Right ventricle myocardium inferior (tissue), 1 donor: ENCODE results near the gene TFF3. TPM values are rescaled to one million over a fixed set of nuclear protein-coding genes. Genes with fewer than 3 reads are reported as not detected.

Source experiments
- ATAC-seq: fragments of 200-7000 bp; cut with Tn5 transposase; one replicate; pipeline ENCODE4 v1.9.1; 2020; ENCODE audit warnings: mild to moderate bottlenecking, moderate library complexity
- DNase-seq: peaks from one replicate; pipeline ENCODE4 v3.0.0; 2021; ENCODE audit errors: missing footprints
- intact Hi-C: fragments of 100-400 bp; cut with DNase I; formaldehyde crosslinking; loops from one replicate; pipeline ENCODE4 v1.11.0; 2022
- total RNA-seq: library from RNA; stranded (reverse); fragmentation: NEBNext Ultra II Directional; extraction: Animal tissue kit (Norgen Biotek cat#: 25700); gene quantifications from one replicate; pipeline ENCODE4 v1.2.1, GENCODE V29; 2021
- donor health status: DM: no; HTN: yes; CAD: no; lungs with severe emphysema.

Gene TFF3
- total RNA-seq, 1 donor from 2014 or later: 3.4 TPM

DNA sequence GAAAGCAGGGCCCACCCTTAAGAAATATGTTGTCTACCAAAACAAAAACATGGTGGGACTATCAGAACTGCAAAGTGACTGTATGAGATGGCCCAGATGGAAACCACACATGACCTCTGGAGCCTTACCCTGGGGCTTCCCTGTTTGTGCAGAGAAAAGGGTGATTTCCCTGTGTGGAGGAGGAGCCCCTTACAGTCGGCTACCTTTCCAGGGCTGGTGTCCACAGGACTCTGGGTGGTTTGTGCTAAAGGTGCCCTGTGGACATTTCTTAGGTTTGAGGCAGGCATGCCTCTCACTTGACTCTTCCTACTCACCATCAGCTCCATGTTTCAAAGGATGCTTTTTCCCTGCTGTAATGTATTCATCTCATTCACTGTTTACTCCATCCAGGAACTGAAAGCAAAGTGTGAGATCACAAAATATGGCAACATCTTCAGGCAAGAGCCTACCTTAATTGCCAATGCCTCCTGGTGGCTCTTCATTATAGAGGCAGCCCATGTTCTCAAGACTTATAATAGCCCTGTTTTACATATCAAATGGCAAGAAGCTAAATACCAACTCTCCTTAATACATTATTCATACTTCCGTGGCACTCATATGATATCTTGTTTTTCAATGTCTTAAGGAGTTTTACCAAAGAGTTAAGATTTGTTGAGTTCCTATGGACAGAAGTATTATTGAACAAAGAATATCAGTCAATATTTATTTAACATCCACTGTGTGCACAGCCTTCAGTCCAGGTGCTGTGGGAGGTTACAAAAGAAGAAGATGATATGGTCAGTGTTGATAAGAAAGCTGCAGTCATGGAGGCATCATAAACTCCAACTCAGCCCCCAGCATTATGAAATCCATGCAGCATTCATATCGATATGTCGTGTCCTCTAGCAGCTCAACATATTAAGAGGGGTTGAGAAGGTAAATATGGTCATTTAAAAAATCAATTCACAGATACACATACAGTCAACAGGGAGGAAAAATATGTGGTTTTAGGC lies 15.5 kb upstream of the TFF3 start:
- no peak for ATAC-seq
- intact Hi-C loops: no loop called here
- DNase-seq: no peak

DNA sequence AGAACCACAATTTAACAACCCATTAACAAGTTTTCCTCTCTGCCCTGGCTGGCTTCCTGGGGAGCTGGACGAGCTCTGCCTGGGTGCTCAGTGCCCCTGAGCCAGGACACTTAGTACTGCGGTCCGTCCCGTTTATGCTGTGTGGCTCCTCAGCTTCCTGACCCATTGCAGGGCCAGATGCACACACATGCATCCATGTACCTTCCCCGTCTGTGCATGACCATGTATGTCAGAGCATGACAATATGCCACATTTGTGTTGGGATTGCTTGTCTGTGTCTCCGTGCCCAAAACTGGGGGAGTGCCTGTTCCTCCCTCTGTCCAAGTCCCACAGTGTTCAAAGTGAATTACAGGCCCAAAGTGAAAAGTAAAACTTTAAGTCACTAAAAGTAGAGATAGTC lies 9.7 kb upstream of the TFF3 start:
- ATAC-seq: no peak
- no peak for DNase-seq
- intact Hi-C loops: no loop called here

DNA sequence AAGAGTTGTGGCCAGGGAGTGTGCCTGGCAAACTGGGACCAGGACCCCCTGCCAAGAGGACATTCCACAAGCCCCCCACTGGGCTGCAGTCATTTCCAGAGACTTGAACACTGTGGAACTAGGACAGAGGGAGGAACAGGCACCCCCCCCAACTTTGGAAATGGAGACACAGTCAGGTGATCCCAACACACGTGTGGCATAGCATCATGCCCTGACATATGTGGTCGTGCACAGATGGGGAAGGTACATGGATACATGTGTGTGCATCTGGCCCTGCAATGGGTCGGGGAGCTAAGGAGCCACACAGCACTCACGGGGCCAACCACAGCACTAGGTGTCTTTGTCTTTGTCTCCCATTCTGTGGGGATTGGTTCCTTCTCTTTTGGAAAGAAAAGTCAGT lies 6.6 kb upstream of the TFF3 start:
- intact Hi-C loops: no loop called here
- ATAC-seq (no peak), DNase-seq (no peak)

DNA sequence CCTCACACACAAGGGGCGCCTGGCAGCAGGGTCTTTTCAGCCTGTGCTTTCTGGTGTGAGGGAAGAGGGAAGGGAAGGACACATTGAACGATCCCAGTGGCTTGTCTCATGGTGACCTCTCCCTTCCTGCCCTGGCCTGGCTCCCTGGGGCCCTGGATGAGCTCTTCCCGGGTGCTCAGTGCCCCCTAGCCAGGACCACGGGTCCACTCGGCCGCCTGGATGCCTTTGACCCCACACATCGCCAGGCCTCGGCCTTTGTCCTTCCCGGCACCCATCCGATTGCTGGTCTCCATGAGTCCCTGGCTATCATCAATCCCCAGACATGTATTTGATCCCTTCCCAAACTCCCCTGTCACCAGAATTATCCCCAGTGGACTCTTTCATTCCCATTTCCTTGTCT lies 6.0 kb upstream of the TFF3 start:
- DNase-seq: no peak
- no peak for ATAC-seq
- intact Hi-C loops: no loop called here

DNA sequence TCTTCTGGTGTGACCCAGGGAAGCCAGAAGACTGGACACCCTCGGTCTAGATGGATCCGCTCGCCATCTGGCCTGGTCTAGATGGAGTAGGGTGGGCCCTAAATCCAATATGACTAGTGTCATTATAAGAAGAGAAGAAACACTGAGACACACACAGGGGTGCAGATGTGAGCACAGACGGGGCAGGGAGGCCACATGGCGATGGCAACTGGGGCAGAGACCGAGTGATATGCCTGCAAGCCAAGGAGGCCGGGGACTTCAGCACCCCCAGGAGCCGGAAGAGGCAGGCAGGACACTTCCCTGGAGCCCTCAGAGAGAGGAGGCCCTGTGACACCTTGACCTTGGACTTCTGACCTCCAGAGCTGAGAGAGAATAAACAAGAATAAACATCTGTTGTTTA lies 5.6 kb upstream of the TFF3 start:
- intact Hi-C loops: no loop called here
- ATAC-seq (no peak), DNase-seq (no peak)

DNA sequence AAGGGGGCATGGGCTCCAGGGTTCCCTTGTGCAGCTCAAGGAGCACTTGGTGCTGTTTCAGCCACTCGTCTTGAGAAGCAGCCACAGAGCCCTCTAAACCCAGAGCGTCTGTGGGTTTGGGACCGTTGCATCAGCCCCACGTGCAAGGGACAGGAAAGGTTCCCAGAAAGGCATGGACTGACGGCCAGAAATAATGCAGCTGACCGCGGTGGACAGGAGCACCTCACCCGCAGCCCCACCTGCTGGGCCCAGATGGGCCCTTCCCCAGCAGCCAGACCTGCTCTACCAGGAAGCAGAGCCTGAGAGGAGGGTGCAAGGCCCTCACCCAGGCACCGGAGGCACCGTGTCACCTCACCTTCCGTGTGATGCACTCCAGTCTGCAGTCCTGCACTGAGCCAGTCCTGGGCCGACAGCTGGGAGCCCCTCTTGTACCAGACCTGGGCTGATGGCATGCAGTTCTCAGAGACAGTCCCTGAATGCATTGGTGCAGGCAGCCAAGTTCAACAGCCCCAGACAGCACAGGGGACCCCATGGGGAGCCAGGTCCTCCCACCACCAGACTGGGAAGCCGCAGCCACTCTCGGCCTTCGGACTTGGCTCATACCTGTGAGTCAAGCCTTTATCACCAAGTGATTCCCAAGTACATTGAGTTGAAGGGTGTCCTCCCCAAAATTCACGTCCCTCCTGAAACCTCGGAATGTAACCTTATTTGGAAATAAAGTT lies 4.8 kb upstream of the TFF3 start:
- no peak for DNase-seq
- ATAC-seq: no peak
- intact Hi-C loops: no loop called here

DNA sequence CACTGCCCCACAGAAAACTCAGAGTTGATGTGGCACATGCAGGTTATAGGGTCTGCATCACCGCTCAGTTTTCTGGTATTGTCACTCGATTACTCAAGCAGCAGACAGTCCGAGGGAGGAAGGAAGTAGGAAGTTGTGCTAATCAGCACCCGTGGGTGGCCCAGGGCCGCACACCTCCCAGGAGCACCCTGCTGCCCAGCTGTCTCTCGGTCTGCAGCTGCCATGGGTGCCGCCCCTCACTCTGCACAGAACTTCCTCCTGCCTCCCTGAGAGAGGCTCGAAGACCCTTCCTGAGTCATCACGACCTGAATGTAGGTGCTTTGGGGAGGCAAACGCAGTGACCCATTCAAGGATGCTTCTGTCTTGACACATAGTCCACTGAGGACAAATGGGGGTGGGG lies 4.2 kb upstream of the TFF3 start:
- DNase-seq: peak; percentile 83
- ATAC-seq: no peak
- intact Hi-C loops: no loop called here

DNA sequence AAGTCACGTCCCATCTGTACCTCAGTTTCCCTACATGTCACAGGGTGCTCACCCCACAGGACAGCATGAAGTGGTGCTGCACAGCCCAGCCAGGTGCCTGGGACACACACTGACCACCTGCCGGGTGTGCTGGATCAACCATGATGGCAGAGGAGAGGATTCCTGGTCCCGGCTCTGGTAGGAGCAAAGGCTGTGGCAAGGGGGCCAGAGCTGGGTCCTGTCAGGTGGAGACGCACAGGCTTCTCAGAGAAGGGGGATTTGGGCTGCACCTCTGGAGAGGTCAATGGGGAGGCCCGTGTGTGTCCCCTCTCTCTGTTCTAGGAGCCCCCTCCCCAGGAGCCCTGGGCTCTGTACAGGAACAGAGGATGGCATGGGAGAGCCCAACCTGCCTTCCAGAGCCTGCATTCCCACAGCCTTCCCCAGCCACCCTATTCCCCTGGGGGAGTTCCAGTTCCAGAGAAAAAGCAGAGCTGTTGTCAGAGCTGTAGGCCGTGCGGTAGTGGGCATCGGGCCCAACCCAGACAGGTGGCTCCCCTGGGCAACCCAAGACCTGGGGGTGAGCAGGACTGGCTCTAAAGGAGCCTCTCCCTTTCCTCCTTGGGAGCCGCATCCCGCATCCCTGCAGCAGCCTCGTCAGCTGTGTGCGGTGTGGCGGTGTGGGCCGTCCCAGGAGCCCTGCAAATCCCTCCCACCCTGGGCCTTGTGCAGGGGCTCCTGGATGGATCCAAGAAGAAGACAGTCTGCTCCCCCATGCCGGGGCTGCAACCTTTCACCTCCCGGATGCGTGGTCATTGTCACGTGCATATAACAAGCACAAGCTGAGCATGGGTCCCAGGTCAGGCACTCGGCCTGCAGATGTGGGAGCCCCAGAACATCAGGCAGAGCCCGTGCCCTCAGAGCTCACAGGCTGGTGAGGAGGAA lies 2.9 kb upstream of the TFF3 start:
- DNase-seq (no peak), ATAC-seq (no peak)
- intact Hi-C loops: no loop called here

DNA sequence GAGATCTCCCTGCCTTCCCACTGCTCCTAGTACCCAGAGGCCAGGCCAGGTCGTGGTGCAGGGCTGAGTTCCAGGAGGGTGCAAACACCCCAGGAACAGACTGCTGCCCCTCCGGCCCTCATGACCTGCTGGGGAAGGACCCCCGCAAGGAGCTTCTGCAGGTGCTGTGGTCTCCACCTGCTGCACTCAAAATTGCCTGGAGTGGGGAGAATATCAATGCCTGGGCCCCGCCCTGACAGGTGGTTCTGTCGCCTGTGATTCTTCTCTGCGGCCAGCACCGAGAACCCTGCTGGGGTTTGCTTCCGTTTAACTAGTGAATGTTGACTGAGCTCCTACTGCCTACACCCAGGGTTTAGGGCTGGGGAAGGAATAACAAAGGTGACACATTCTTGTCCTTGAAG lies 2.1 kb upstream of the TFF3 start:
- no peak for DNase-seq
- intact Hi-C loops: no loop called here
- no peak for ATAC-seq

DNA sequence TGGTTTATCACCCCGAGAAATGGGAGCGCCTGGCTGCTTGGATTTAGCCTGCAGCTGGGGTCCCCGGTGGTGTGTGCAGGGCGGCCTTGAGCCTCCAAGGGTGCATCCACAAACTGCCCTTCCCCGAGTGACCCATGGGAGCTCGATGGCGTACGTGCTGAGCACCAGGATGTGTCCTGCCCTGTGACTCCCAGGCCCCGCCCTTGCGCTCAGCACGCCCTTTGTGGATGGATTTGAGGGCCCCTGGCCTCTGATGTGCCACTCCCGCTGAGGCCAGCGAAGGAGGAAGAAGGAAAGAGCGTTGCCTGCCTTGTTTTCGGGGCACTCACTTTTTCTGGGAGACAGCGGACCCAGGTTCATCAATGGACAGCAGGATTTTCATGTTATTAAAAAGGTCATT lies 1.7 kb upstream of the TFF3 start:
- DNase-seq: no peak
- ATAC-seq: no peak
- intact Hi-C loops: no loop called here

DNA sequence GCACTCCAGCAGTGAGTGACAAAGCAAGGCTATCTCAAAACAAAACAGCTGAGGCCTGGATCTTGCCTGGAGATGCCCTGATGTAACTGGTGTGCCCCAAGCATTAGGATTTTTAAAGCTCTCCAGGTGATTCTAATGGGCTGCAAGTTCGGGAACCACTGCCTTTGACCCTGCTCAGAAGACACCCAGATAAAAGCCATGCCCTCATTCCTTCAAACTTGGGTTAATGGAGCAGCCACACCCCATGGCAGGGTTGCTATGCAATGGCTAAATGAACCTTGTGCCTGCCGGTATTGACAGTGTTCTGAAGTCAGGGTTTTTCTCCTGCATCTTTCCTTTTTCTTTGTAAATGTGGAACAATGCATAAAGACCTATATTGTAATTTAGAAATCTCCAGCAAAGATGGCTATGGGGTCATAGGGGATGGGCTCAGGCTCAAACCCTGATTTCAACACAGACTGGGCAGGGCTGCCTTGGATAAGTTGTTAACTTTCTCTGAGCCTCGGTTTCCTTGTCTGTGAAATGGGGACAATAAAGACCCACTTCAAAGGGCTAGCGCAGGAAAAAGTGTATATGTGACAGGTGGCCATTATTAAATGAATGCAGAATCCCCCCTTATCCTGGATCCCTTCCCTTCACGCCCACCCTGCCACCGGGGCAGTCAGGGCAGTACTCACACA lies 453 bp downstream of the TFF3 start:
- DNase-seq: no peak
- intact Hi-C loops: no loop called here
- ATAC-seq: no peak

DNA sequence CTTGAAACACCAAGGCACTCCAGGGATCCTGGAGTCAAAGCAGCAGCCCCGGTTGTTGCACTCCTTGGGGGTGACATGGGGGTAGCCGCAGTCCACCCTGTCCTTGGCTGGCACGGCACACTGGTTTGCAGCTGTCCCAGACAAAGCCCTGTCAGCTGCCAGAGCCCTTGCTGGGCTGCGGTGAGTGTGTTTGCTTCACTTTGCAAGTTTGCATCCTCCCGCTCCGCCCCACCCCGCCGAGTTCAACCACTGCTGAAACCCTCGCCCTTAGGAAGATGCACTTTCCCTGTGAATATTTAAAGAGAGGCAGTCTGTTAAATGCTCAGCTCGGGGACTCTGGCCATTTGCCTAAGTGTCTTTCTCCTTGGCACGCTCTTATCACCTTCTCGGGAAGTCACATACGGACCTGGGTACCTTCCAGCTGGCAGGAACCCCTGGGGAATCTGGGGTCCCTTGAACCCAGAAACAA lies 1.7 kb downstream of the TFF3 start:
- no peak for ATAC-seq
- no peak for DNase-seq
- intact Hi-C loops: no loop called here

DNA sequence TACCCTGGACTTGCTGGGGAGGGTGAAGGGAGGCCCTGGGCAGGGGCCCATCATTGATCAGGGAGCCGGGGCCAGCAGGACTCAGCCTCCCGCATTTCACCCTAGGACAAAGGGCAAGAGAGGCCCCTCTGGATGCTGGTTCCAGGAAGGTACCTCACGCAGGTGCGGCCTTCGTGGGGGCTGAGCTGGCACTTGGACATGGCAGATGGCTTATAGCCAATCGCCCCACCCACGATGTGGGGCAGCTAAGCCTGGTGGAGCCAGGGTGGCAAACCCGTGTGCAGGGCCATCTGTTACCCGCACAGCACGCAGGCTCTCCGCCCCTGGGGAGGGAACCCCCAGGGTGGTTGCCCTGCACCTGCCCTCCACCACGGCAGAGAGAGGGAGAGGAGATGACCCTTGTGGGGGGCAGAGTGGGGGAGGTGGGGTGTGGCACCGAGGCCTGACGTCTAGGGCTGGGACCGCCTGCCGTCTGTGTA lies 2.5 kb downstream of the TFF3 start:
- intact Hi-C loops: no loop called here
- no peak for DNase-seq
- ATAC-seq: no peak

DNA sequence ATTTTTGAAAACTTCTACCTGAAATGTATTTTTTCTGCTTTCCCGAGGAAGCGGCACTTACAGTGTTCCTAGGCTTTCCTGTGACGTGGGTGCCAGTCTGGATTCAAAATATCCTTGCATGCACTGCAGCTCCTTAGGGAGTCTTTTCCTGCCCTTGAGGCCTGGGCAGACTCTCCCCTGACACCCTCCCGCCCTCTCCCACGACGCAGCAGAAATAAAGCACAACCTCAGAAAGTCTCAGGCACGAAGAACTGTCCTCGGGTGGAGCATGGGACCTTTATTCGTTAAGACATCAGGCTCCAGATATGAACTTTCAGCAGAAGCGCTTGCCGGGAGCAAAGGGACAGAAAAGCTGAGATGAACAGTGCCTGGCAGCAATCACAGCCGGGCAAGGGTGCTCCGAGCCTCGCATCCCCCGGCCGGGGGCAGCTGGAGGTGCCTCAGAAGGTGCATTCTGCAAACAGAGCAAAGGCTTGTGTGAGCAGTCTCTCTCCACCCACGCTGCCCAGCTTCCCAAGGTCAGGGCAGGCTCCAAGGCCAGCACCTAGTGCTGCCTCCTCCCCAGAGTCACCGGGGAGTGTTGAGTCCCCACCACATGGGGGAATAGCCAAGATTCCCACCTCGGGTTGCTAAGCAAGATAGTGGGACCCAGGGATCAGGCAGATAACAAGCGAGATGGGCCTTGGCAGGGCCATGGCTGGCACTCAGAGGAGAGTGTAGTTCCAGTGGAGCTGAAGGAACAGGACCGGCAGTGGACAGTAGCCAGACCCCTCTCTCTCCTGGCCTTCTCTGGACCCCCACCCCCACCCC lies 3.2 kb downstream of the TFF3 start:
- DNase-seq: no peak
- intact Hi-C loops: no loop called here

DNA sequence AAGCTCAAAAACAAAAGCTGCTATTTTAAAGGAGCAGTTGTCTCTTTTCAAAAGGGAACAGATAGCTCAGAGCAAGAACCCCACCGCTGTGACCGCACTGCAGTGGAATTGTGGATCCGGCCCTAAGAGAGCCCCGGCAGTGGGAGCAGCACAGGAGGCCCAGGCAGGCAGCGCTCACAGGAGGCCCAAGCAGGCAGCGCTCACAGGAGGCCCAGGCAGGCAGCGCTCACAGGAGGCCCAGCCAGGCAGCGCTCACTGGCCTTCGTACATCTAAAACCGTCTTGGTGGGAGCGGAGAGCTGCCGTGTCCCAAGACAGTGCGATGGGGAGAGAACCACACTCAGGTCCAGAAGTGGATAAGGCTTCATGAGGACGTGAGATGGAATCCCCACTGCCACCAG lies 4.0 kb downstream of the TFF3 start:
- ATAC-seq (no peak), DNase-seq (no peak)
- intact Hi-C loops: no loop called here

More for the DNA sequence above, 3.2 kb downstream of the TFF3 start:
- peak; percentile 42 for ATAC-seq

DNA sequence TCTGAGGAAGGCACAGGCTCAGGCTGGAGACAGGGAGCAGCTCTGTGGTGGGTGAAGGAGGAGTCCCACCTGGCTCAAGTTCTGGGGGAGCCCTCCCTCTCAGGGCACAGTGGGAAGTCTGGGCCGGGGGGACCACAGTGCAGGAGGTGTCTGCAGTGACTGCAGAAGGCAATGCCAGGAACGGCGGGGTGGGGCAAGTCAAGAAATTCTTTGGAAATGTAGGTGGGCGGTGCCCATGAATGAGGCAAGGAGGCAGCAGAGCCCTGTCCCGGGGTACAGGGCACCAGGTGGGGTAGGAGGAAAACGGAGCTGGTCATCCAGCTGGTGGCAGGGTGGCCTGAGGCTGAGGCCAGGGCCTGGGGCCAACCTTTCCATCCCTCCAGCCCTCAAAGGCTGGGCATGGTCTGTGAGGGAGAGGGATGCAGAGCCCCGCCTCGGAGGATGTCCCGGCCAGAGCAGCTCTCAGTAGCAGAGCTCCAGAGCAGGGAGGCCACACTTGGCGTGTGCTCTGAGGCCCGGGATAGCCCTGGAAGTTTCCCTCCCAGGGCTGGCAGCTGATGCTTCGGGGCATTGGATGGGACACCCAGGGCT lies 4.7 kb downstream of the TFF3 start:
- intact Hi-C loops: no loop called here

DNA sequence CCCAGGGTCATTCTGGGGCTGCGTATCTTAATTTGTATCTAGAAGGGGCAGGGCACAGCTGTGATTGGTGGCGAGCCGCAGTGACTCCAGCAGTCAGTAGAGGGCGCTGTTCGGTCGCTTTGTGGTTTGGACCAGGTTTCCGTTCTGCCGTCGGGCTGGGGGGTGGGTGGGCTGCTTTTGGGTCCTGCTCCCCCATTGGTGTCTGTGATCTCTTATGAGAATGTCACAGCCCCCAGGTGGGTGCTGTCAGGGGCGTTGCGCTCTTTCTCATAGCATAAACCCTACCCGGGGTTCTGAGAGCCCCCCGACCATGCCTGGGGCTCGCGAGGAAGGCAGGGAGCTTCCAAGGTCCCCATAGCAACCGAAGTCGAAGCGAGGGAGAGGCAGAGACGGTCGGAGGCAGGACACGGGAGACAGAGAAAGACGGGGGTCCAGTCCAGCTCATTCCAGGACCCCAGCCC lies 5.4 kb downstream of the TFF3 start:
- DNase-seq (no peak), ATAC-seq (peak; percentile 33)
- intact Hi-C loops: loop anchor here (5.0 kb wide), 1 partner anchor 142 kb away; no protein-coding TSS in a partner anchor

More for the DNA sequence above, 4.7 kb downstream of the TFF3 start:
- DNase-seq (no peak), ATAC-seq (no peak)
